Occipital lobe (tissue), 2 donors: ENCODE data around the gene CDH23. TPM values are rescaled to one million over a fixed set of nuclear protein-coding genes. Genes with fewer than 3 reads are reported as not detected.

Experiments
- DNase-seq: peaks from one replicate; lab custom pipeline; 2025; lab: John Stamatoyannopoulos, UW
- total RNA-seq: library from RNA; depleted of rRNA; stranded (reverse); fragments of >200 nt; gene quantifications from one replicate; pipeline ENCODE4 v1.2.3, GENCODE V29; 2014

The CDH23 gene
- total RNA-seq, 1 donor from 2014 or later: 1.2 TPM

- DNase-seq: no peak
Observed at GRCh38 chr10:71719464-71720201, 322.9 kb downstream of the CDH23 start, which contains the start of gene C10orf105. C10orf105 (minus strand) TSS chr10:71719778; CDS start chr10:71716337, 3,441 bp downstream.

GRCh38 chr10:71720288-71720687, 323.6 kb downstream of the CDH23 start:
- DNase-seq: no peak

- no peak for DNase-seq
Observed at GRCh38 chr10:71721313-71721712, 324.6 kb downstream of the CDH23 start.

- DNase-seq: no peak
Observed at GRCh38 chr10:71722849-71723248, 326.1 kb downstream of the CDH23 start.

- DNase-seq: no peak
Observed at GRCh38 chr10:71723311-71723710, 326.6 kb downstream of the CDH23 start.

- no peak for DNase-seq
Observed at GRCh38 chr10:71724539-71724938, 327.8 kb downstream of the CDH23 start.

- no peak for DNase-seq
Observed at GRCh38 chr10:71725249-71725648, 328.5 kb downstream of the CDH23 start.

GRCh38 chr10:71725998-71726579, 329.4 kb downstream of the CDH23 start:
- no peak for DNase-seq

- no peak for DNase-seq
Observed at GRCh38 chr10:71726580-71727104, 329.9 kb downstream of the CDH23 start.

GRCh38 chr10:71727105-71727737, 330.5 kb downstream of the CDH23 start:
- DNase-seq: no peak

GRCh38 chr10:71727738-71728737, 331.3 kb downstream of the CDH23 start:
- DNase-seq: no peak

- DNase-seq: no peak
Observed at GRCh38 chr10:71729161-71729636, 332.5 kb downstream of the CDH23 start.

GRCh38 chr10:71731791-71732190, 335.1 kb downstream of the CDH23 start:
- no peak for DNase-seq

- no peak for DNase-seq
Observed at GRCh38 chr10:71734797-71735196, 338.1 kb downstream of the CDH23 start.

GRCh38 chr10:71735709-71736569, 339.2 kb downstream of the CDH23 start:
- DNase-seq: no peak

- DNase-seq: no peak
Observed at GRCh38 chr10:71736570-71736952, 339.8 kb downstream of the CDH23 start.

GRCh38 chr10:71737001-71737833, 340.5 kb downstream of the CDH23 start:
- no peak for DNase-seq

- no peak for DNase-seq
Observed at GRCh38 chr10:71737834-71738197, 341.1 kb downstream of the CDH23 start.

GRCh38 chr10:71739358-71739900, 342.7 kb downstream of the CDH23 start:
- no peak for DNase-seq
